HUDEP-2 (cell line): ENCODE data around the gene NAA60.

ENCODE experiments used
- DNase-seq, 76 experiments: peaks; one replicate each; lab custom pipeline; 2025; ENCODE audit not compliant: unreplicated experiment in 76 of 76; lab: John Stamatoyannopoulos, UW

The NAA60 gene

DNA sequence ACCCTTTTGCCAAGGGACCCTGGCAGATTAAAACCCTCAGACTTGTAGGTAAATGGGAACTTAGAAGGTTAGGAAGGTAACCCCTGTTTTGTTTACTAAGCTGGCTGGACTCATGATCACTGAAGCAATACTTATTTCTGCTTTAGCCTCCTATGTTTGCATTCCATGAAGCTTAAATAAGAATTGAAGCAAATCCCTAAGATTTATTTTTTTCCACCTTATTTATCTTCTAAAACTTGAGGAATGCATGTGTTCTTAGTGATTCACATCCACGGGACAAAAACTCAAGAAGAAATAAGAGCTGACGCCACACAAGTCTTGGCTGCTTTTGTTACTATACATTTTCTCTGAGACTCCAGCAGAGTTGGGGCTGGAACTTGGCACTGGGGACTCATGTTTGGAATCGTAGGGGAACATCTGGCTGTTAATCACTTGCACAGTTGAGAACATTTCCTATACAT, 92.8 kb downstream of the NAA60 start:
- no peak for DNase-seq
